ENCODE results near the gene KRTAP2-3. TPM values are rescaled to one million over a fixed set of nuclear protein-coding genes. Genes with fewer than 3 reads are reported as not detected.
"Not testable (repeated sequence)": the region's sequence is repeated elsewhere in the genome, so short reads cannot be mapped to it uniquely, and the experiment has no call there.

KRTAP2-3 gene
- total RNA-seq, 6 donors from 2014 or later = not detected

DNA sequence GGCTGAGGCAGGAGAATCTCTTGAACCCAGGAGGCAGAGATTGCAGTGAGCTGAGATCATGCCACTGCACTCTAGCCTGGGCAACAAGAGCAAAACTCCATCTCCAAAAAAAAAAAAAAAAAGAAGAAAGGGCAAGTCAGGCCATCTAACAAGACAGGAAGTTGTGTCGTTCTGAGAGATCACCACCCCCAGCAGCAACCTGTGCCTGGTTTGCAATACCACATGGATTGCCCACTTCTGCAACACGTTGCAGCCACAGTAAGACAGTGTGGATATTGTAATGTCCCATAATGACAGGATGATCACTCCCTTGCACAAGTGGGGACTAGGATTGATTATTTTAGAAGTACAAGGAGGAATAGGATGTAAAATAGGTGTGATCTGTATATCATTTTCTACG, 9.1 kb upstream of the KRTAP2-3 start:
- 73 to 77% methylated on average over 3 of the region's 3 CpGs for WGBS, 2 donors
- Histone ChIP-seq H3K27ac (no peak overlapping the region), H3K9me3 (no peaks in the 10 kb centered on the region), H3K27me3 (no peaks in the 10 kb centered on the region), H3K36me3 (no peaks in the 10 kb centered on the region), H3K4me3 (no peak overlapping the region), H3K4me1 (no peaks in the 10 kb centered on the region)
- no peak for TF ChIP-seq POLR2AphosphoS5 (IDR thresholded peaks at IDR 0.05)
- no peak for TF ChIP-seq EP300 (IDR thresholded peaks at IDR 0.05)
- TF ChIP-seq POLR2A (IDR thresholded peaks at IDR 0.05) = no peak
- TF ChIP-seq, protein P1, sequence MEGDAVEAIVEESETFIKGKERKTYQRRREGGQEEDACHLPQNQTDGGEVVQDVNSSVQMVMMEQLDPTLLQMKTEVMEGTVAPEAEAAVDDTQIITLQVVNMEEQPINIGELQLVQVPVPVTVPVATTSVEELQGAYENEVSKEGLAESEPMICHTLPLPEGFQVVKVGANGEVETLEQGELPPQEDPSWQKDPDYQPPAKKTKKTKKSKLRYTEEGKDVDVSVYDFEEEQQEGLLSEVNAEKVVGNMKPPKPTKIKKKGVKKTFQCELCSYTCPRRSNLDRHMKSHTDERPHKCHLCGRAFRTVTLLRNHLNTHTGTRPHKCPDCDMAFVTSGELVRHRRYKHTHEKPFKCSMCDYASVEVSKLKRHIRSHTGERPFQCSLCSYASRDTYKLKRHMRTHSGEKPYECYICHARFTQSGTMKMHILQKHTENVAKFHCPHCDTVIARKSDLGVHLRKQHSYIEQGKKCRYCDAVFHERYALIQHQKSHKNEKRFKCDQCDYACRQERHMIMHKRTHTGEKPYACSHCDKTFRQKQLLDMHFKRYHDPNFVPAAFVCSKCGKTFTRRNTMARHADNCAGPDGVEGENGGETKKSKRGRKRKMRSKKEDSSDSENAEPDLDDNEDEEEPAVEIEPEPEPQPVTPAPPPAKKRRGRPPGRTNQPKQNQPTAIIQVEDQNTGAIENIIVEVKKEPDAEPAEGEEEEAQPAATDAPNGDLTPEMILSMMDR (IDR thresholded peaks at IDR 0.05) = no peak
- ATAC-seq (ENCODE audit: low FRiP score in 2 of 2) = no peak
- no peak for DNase-seq

GRCh38 chr17:41067281-41067680, 7.4 kb upstream of the KRTAP2-3 start:
- Histone ChIP-seq H3K9me3 (no peaks in the 10 kb centered on the region), H3K27ac (no peak overlapping the region), H3K4me3 (no peak overlapping the region), H3K27me3 (no peaks in the 10 kb centered on the region), H3K36me3 (no peaks in the 10 kb centered on the region), H3K4me1 (no peaks in the 10 kb centered on the region)
- no peak for ATAC-seq (ENCODE audit: low FRiP score in 2 of 2)
- no peak for DNase-seq
- TF ChIP-seq, protein P1 (IDR thresholded peaks at IDR 0.05) = no peak
- TF ChIP-seq POLR2A (IDR thresholded peaks at IDR 0.05) = no peak
- TF ChIP-seq EP300 (IDR thresholded peaks at IDR 0.05) = no peak
- TF ChIP-seq POLR2AphosphoS5 (IDR thresholded peaks at IDR 0.05) = no peak

- Histone ChIP-seq H3K4me1 (no peaks in the 10 kb centered on the region), H3K9me3 (no peaks in the 10 kb centered on the region), H3K27ac (no peak within 1 kb of the TSS), H3K4me3 (no peak within 1 kb of the TSS), H3K36me3 (no peaks in the 10 kb centered on the region), H3K27me3 (no peaks in the 10 kb centered on the region)
- DNase-seq = no peak
- 80 to 89% methylated on average over 6 of the region's 6 CpGs for WGBS, 2 donors
- no peak for ATAC-seq (ENCODE audit: low FRiP score in 2 of 2)
- TF ChIP-seq POLR2AphosphoS5 (IDR thresholded peaks at IDR 0.05) (no peak), EP300 (IDR thresholded peaks at IDR 0.05) (no peak), POLR2A (IDR thresholded peaks at IDR 0.05) (no peak)
- TF ChIP-seq, protein P1 (IDR thresholded peaks at IDR 0.05) = no peak
Measured at GRCh38 chr17:41065829-41066624, 6.1 kb upstream of the KRTAP2-3 start, which contains the start of gene KRTAP2-4. TSS of gene KRTAP2-4 (minus strand) at chr17:41065879. CDS start at chr17:41065845, 34 bp downstream.

DNA sequence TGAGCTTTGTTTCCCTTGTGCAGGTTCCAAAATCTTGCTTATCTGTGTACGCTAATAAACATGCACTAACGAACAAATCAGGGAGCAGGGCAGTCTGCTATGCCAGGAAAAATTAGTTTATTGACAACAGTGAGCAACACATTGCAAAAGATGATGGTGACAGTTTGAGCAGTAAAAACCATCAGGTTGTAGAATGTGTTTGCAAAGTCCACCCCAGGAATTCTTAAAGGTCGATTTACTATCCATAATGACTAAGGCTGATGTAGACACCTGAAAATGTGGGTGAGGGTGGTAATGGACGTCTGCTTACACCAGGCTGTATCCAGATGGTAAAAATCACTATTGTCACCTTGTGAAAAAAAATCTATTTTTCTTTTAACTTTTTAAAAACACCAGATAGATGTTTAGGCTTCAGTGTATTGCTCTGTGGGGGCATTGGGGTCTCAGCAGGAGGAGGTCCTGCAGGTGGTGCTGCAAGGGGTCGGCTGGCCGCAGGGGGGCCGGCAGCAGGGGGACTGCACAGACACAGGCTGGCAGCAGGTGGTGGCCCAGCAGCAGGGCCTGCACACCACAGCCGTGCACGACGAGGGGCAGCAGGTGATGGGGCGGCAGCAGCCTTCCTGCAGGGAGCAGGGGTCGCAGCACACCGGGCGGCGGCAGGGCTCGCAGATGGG, 5.2 kb upstream of the KRTAP2-3 start:
- H3K27ac ChIP-seq; H3K4me3 ChIP-seq; ATAC-seq (ENCODE audit: low FRiP score in 2 of 2); H3K4me1 ChIP-seq; H3K27me3 ChIP-seq; DNase-seq; H3K9me3 ChIP-seq; H3K36me3 ChIP-seq: not testable (repeated sequence)
- WGBS, 2 donors = 65 to 79% methylated on average over 6 to 7 of the region's 16 CpGs

- Histone ChIP-seq H3K4me1 (no peaks in the 10 kb centered on the region), H3K9me3 (no peaks in the 10 kb centered on the region), H3K27ac (no peak overlapping the region), H3K36me3 (no peaks in the 10 kb centered on the region), H3K27me3 (no peaks in the 10 kb centered on the region), H3K4me3 (no peak overlapping the region)
- TF ChIP-seq, protein P1 (IDR thresholded peaks at IDR 0.05) = no peak
- TF ChIP-seq POLR2AphosphoS5 (IDR thresholded peaks at IDR 0.05) (no peak), EP300 (IDR thresholded peaks at IDR 0.05) (no peak), POLR2A (IDR thresholded peaks at IDR 0.05) (no peak)
- 78 to 79% methylated on average over 1 of the region's 1 CpG for WGBS, 2 donors
- ATAC-seq (ENCODE audit: low FRiP score in 2 of 2) = no peak
- DNase-seq = no peak
Measured at GRCh38 chr17:41064301-41064700, 4.4 kb upstream of the KRTAP2-3 start.

Measured in upper lobe of left lung (tissue), 6 donors.